H9 (cell line): ENCODE data around the gene ABCD4. TPM values are rescaled to one million over a fixed set of nuclear protein-coding genes. Genes with fewer than 3 reads are reported as not detected.

ENCODE experiments used
- DNase-seq: peaks from one replicate; pipeline ENCODE4 v3.0.0-alpha.2; 2017
- H2AFZ ChIP-seq: one replicate; pipeline ENCODE4 v1.6.1; 2013; ENCODE audit warnings: mild to moderate bottlenecking, low read length, control low read depth, moderate library complexity
- H2AK5ac ChIP-seq: 2 replicates; pipeline ENCODE4 v1.6.1; 2013; ENCODE audit warnings: low read length, control low read depth, mixed read lengths; ENCODE audit not compliant: insufficient read length
- H2BK120ac ChIP-seq: one replicate; pipeline ENCODE4 v1.6.1; 2013; ENCODE audit warnings: low read depth, mild to moderate bottlenecking, low read length, control low read depth, inconsistent platforms; ENCODE audit not compliant: poor library complexity, severe bottlenecking
- H2BK12ac ChIP-seq: 2 replicates; pipeline ENCODE4 v1.6.1; 2013; ENCODE audit warnings: low read length, control low read depth, mixed read lengths, low read depth; ENCODE audit not compliant: insufficient read length
- H2BK15ac ChIP-seq: 2 replicates; pipeline ENCODE4 v1.6.1; 2013; ENCODE audit warnings: low read depth, low read length, control low read depth
- H2BK20ac ChIP-seq: one replicate; pipeline ENCODE4 v1.6.1; 2013; ENCODE audit warnings: low read depth, mild to moderate bottlenecking, low read length, control low read depth, inconsistent platforms; ENCODE audit not compliant: poor library complexity, severe bottlenecking
- H2BK5ac ChIP-seq: 2 replicates; pipeline ENCODE4 v1.6.1; 2013; ENCODE audit warnings: low read length, control low read depth, mixed read lengths; ENCODE audit not compliant: insufficient read length
- H3K14ac ChIP-seq: 2 replicates; pipeline ENCODE4 v1.6.1; 2013; ENCODE audit warnings: low read length, control low read depth; ENCODE audit not compliant: insufficient read depth
- H3K18ac ChIP-seq: 2 replicates; pipeline ENCODE4 v1.6.1; 2013; ENCODE audit warnings: low read depth, mild to moderate bottlenecking, mixed read lengths, low read length, control low read depth; ENCODE audit not compliant: insufficient read length
- H3K23ac ChIP-seq: 2 replicates; pipeline ENCODE4 v1.6.1; 2013; ENCODE audit warnings: low read length, control low read depth, mixed read lengths, low read depth; ENCODE audit not compliant: insufficient read length
- H3K23me2 ChIP-seq: 2 replicates; pipeline ENCODE4 v1.6.1; 2013; ENCODE audit warnings: low read depth, mild to moderate bottlenecking, mixed read lengths, low read length, control low read depth; ENCODE audit not compliant: insufficient read length, poor library complexity, severe bottlenecking
- H3K27ac ChIP-seq: 2 replicates; pipeline ENCODE4 v1.5.1; 2013; ENCODE audit warnings: low read length, control low read depth, mixed read lengths, low read depth; ENCODE audit not compliant: insufficient read length
- H3K27me3 ChIP-seq: 2 replicates; pipeline ENCODE4 v1.6.1; 2013; ENCODE audit warnings: low read length, control low read depth, inconsistent platforms; ENCODE audit not compliant: insufficient read depth
- H3K4ac ChIP-seq: 2 replicates; pipeline ENCODE4 v1.6.1; 2013; ENCODE audit warnings: low read depth, mild to moderate bottlenecking, control low read depth, inconsistent platforms, low read length, moderate library complexity
- H3K4me1 ChIP-seq: 2 replicates; pipeline ENCODE4 v1.6.1; 2013; ENCODE audit warnings: low read length, control low read depth, inconsistent platforms; ENCODE audit not compliant: insufficient read depth
- H3K4me2 ChIP-seq: 2 replicates; pipeline ENCODE4 v1.6.1; 2013; ENCODE audit warnings: low read length, control low read depth, mixed read lengths; ENCODE audit not compliant: insufficient read length, insufficient read depth
- H3K56ac ChIP-seq: 2 replicates; pipeline ENCODE4 v1.6.1; 2013; ENCODE audit warnings: low read depth, mild to moderate bottlenecking, mixed read lengths, low read length, control low read depth; ENCODE audit not compliant: insufficient read length
- H3K79me1 ChIP-seq: 2 replicates; pipeline ENCODE4 v1.6.1; 2013; ENCODE audit warnings: low read depth, mild to moderate bottlenecking, moderate library complexity, low read length, control low read depth, inconsistent platforms; ENCODE audit not compliant: insufficient read depth, poor library complexity, severe bottlenecking
- H3K79me2 ChIP-seq: 2 replicates; pipeline ENCODE4 v1.6.1; 2013; ENCODE audit warnings: low read length, control low read depth, inconsistent platforms; ENCODE audit not compliant: insufficient read depth
- H3K9ac ChIP-seq: 2 replicates; pipeline ENCODE4 v1.6.1; 2013; ENCODE audit warnings: low read length, control low read depth, mixed read lengths; ENCODE audit not compliant: insufficient read length; ENCODE audit errors: extremely low read depth
- H3K9me3 ChIP-seq: one replicate; pipeline ENCODE4 v1.6.1; 2013; ENCODE audit warnings: low read depth, low read length, inconsistent platforms; ENCODE audit not compliant: control insufficient read depth
- H3T11ph ChIP-seq: one replicate; pipeline ENCODE4 v1.6.1; 2013; ENCODE audit warnings: mild to moderate bottlenecking, low read length, control low read depth, inconsistent platforms
- H4K20me1 ChIP-seq: one replicate; pipeline ENCODE4 v1.6.1; 2013; ENCODE audit not compliant: control insufficient read depth, insufficient read length, insufficient read depth
- H4K5ac ChIP-seq: 2 replicates; pipeline ENCODE4 v1.6.1; 2013; ENCODE audit warnings: low read depth, mild to moderate bottlenecking, mixed read lengths, low read length, control low read depth; ENCODE audit not compliant: insufficient read length
- H4K8ac ChIP-seq: replicated peaks from 2 replicates; pipeline ENCODE4 v1.6.1; 2013; ENCODE audit warnings: low read length, control low read depth, mixed read lengths, low read depth; ENCODE audit not compliant: insufficient read length
- H4K91ac ChIP-seq: 2 replicates; pipeline ENCODE4 v1.6.1; 2013; ENCODE audit warnings: low read depth, mild to moderate bottlenecking, moderate library complexity, mixed read lengths, low read length, control low read depth; ENCODE audit not compliant: insufficient read length
- H3K27ac Mint-ChIP-seq, 3 experiments: 2 replicates in 2 of 3; 3 replicates in 1 of 3; pipeline ENCODE4 v1.8.0; 2020 to 2021; ENCODE audit warnings: mixed read lengths in 3 of 3, mild to moderate bottlenecking in 1 of 3, moderate library complexity in 1 of 3
- H3K27me3 Mint-ChIP-seq: 2 replicates; pipeline ENCODE4 v1.8.0; 2021; ENCODE audit warnings: low read depth, mild to moderate bottlenecking, moderate library complexity, mixed read lengths
- H3K36me3 Mint-ChIP-seq, 3 experiments: 2 replicates in 2 of 3; 3 replicates in 1 of 3; pipeline ENCODE4 v1.8.0; 2020 to 2021; ENCODE audit warnings: low read depth in 3 of 3, mixed read lengths in 3 of 3; ENCODE audit not compliant: insufficient read depth in 1 of 3
- H3K4me1 Mint-ChIP-seq, 2 experiments: 2 replicates each; pipeline ENCODE4 v1.8.0; 2020; ENCODE audit warnings: mixed read lengths in 2 of 2
- H3K4me3 Mint-ChIP-seq, 2 experiments: 2 replicates in 1 of 2; 3 replicates in 1 of 2; pipeline ENCODE4 v1.8.0; 2020 to 2021; ENCODE audit warnings: mild to moderate bottlenecking in 2 of 2, mixed read lengths in 2 of 2, moderate library complexity in 1 of 2
- H3K9me3 Mint-ChIP-seq, 2 experiments: 2 replicates in 1 of 2; 3 replicates in 1 of 2; pipeline ENCODE4 v1.8.0; 2020; ENCODE audit warnings: mild to moderate bottlenecking in 2 of 2, mixed read lengths in 2 of 2, moderate library complexity in 1 of 2
- WGBS: extraction: QIAGEN DNeasy Blood & Tissue Kit; methylation state at CpG from one replicate; pipeline ENCODE4 v1.1.7; 2013; ENCODE audit warnings: missing lambda C conversion rate, low lambda C conversion rate, mixed read lengths; ENCODE audit not compliant: insufficient read length; ENCODE audit errors: extremely low coverage; 5-methylcytosine and 5-hydroxymethylcytosine counted together
- total RNA-seq: library from RNA; stranded (reverse); gene quantifications from 2 replicates; pipeline ENCODE4 v1.2.1, GENCODE V29; 2021
- TF ChIP-seq, protein P1 (sequence below): fragments of 200-600 bp; sonication (generic); conservative IDR thresholded peaks from 3 replicates; pipeline ENCODE4 v1.8.0; 2021; ENCODE audit warnings: antibody characterized with exemption, mild to moderate bottlenecking

Gene ABCD4
- total RNA-seq, 1 experiment from 2014 or later, result 80.9 TPM

- peaks cover 35 to 66% of the 10 kb centered on the region in 2 experiments for H3K4me1 Mint-ChIP-seq
- H3K27ac Mint-ChIP-seq, result no peak overlapping the region
- no peak overlapping the region for H3K9ac ChIP-seq
- no peaks in the 10 kb centered on the region for H3K79me1 ChIP-seq
- H2BK15ac ChIP-seq, result no peak overlapping the region
- peak; percentile 55 for DNase-seq
- no peak overlapping the region for H3K4ac ChIP-seq
- H3K18ac ChIP-seq, result no peak overlapping the region
- H4K5ac ChIP-seq, result no peak overlapping the region
- H2BK20ac ChIP-seq, result no peak overlapping the region
- no peak overlapping the region for H2BK120ac ChIP-seq
- H3K27ac ChIP-seq, result no peak overlapping the region
- H3K4me1 ChIP-seq, result peaks cover 6% of the 10 kb centered on the region; the same call in 1 of the 2 replicates
- no peak overlapping the region for H3K23ac ChIP-seq
- H2BK5ac ChIP-seq, result no peak overlapping the region
- no peak overlapping the region for H2AFZ ChIP-seq
- no peak overlapping the region for H3K14ac ChIP-seq
- H4K20me1 ChIP-seq, result no peaks in the 10 kb centered on the region
- H3K27me3 ChIP-seq, result peaks cover 47% of the 10 kb centered on the region
- H3K4me2 ChIP-seq, result no peak overlapping the region
- H3K27me3 Mint-ChIP-seq, result peaks cover 91% of the 10 kb centered on the region
- H3T11ph ChIP-seq, result no peak overlapping the region
- no peak overlapping the region for H2AK5ac ChIP-seq
- H3K23me2 ChIP-seq, result peaks cover 21% of the 10 kb centered on the region
- H4K8ac ChIP-seq, result no peak overlapping the region
- H3K56ac ChIP-seq, result no peak overlapping the region
- H3K4me3 Mint-ChIP-seq, result peak overlapping the region in 1 of 2 experiments; percentile 8; a peak in 1 of 5 replicates
- no peaks in the 10 kb centered on the region for H3K79me2 ChIP-seq
- no CpG with 5 or more reads among the region's 3 CpGs for WGBS
- TF ChIP-seq, protein P1, sequence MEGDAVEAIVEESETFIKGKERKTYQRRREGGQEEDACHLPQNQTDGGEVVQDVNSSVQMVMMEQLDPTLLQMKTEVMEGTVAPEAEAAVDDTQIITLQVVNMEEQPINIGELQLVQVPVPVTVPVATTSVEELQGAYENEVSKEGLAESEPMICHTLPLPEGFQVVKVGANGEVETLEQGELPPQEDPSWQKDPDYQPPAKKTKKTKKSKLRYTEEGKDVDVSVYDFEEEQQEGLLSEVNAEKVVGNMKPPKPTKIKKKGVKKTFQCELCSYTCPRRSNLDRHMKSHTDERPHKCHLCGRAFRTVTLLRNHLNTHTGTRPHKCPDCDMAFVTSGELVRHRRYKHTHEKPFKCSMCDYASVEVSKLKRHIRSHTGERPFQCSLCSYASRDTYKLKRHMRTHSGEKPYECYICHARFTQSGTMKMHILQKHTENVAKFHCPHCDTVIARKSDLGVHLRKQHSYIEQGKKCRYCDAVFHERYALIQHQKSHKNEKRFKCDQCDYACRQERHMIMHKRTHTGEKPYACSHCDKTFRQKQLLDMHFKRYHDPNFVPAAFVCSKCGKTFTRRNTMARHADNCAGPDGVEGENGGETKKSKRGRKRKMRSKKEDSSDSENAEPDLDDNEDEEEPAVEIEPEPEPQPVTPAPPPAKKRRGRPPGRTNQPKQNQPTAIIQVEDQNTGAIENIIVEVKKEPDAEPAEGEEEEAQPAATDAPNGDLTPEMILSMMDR, result peak; percentile 59
- no peak overlapping the region for H2BK12ac ChIP-seq
- no peaks in the 10 kb centered on the region; a peak in 1 of 7 replicates for H3K36me3 Mint-ChIP-seq
- no peak overlapping the region for H4K91ac ChIP-seq
- H3K9me3 Mint-ChIP-seq, result no peaks in the 10 kb centered on the region; a peak in 2 of 5 replicates
- no peaks in the 10 kb centered on the region for H3K9me3 ChIP-seq
These were observed 58.6 kb downstream of the ABCD4 start for GRCh38 chr14:74244115-74244514.
